CD14-positive monocyte (primary cell): Measurements from ENCODE around the gene FCRL3. TPM values are rescaled to one million over a fixed set of nuclear protein-coding genes. Genes with fewer than 3 reads are reported as not detected.

Source experiments
- DNase-seq, 3 donors: peaks; one replicate each; pipeline ENCODE4 v3.0.0-alpha.2; 2011 to 2022
- H2AFZ ChIP-seq: 2 replicates; pipeline ENCODE4 v1.6.0; 2012; ENCODE audit warnings: mild to moderate bottlenecking, low read depth, low read length, inconsistent platforms; ENCODE audit not compliant: insufficient read depth, poor library complexity, severe bottlenecking
- H3K27ac ChIP-seq, 2 donors: 1 replicate in 1 of 2; 2 replicates in 1 of 2; pipeline ENCODE4 v1.5.1; 2012 to 2013; ENCODE audit warnings: low read length in 2 of 2, control low read depth in 1 of 2, inconsistent platforms in 1 of 2, low read depth in 1 of 2, mild to moderate bottlenecking in 1 of 2
- H3K27me3 ChIP-seq, 2 donors: one replicate each; pipeline versions ENCODE4 v1.6.0 to v1.6.1; 2011 to 2013; ENCODE audit warnings: low read length in 2 of 2; ENCODE audit not compliant: control insufficient read depth in 2 of 2, insufficient read depth in 2 of 2
- H3K36me3 ChIP-seq, 2 donors: replicated peaks in 1 of 2; 1 replicate in 1 of 2; 2 replicates in 1 of 2; pipeline versions ENCODE4 v1.5.1 to v1.6.1; 2012 to 2013; ENCODE audit warnings: low read length in 2 of 2, control low read depth in 1 of 2, inconsistent platforms in 1 of 2, mild to moderate bottlenecking in 1 of 2; ENCODE audit not compliant: insufficient read depth in 2 of 2, control insufficient read depth in 1 of 2
- H3K4me1 ChIP-seq, 2 donors: 1 replicate in 1 of 2; 2 replicates in 1 of 2; pipeline versions ENCODE4 v1.5.1 to v1.6.1; 2012 to 2013; ENCODE audit warnings: low read length in 2 of 2, control low read depth in 1 of 2, inconsistent platforms in 1 of 2, mild to moderate bottlenecking in 1 of 2, moderate library complexity in 1 of 2; ENCODE audit not compliant: insufficient read depth in 2 of 2, control insufficient read depth in 1 of 2
- H3K4me2 ChIP-seq: replicated peaks from 2 replicates; pipeline ENCODE3; 2012; ENCODE audit warnings: low read length, moderate library complexity, mild to moderate bottlenecking; ENCODE audit not compliant: poor library complexity, severe bottlenecking; ENCODE audit errors: extremely low read depth
- H3K4me3 ChIP-seq, 3 experiments: fragments of 200-600 bp in 1 of 3; sonication (generic) in 1 of 3; replicated peaks in 1 of 3; 1 replicate in 2 of 3; 2 replicates in 1 of 3; pipeline ENCODE4 v1.5.1; 2011 to 2013; ENCODE audit warnings: low read length in 3 of 3, mild to moderate bottlenecking in 3 of 3, control low read depth in 2 of 3, low read depth in 2 of 3, inconsistent platforms in 1 of 3, moderate library complexity in 1 of 3
- H3K79me2 ChIP-seq: 2 replicates; pipeline ENCODE4 v1.6.0; 2012; ENCODE audit warnings: mild to moderate bottlenecking, control low read depth, inconsistent platforms, low read length, moderate library complexity; ENCODE audit not compliant: insufficient read depth
- H3K9ac ChIP-seq: 2 replicates; pipeline ENCODE4 v1.6.0; 2017; ENCODE audit warnings: low read length, mild to moderate bottlenecking; ENCODE audit not compliant: insufficient read depth, poor library complexity, severe bottlenecking
- H3K9me3 ChIP-seq, 2 donors: replicated peaks in 1 of 2; 1 replicate in 1 of 2; 2 replicates in 1 of 2; pipeline versions ENCODE4 v1.5.1 to v1.6.1; 2012 to 2013; ENCODE audit warnings: low read length in 2 of 2, control low read depth in 1 of 2; ENCODE audit not compliant: control insufficient read depth in 1 of 2, insufficient read depth in 1 of 2
- H4K20me1 ChIP-seq: 2 replicates; pipeline ENCODE4 v1.6.0; 2012; ENCODE audit warnings: mild to moderate bottlenecking, low read length, control low read depth, moderate library complexity; ENCODE audit not compliant: insufficient read depth
- H3K27ac Mint-ChIP-seq, 7 donors: one replicate each; pipeline ENCODE4 v1.8.0; 2020; ENCODE audit warnings: mild to moderate bottlenecking in 7 of 7, mixed read lengths in 7 of 7, moderate library complexity in 6 of 7, inconsistent platforms in 2 of 7
- H3K27me3 Mint-ChIP-seq, 3 donors: one replicate each; pipeline ENCODE4 v1.8.0; 2021 to 2022; ENCODE audit warnings: low read depth in 3 of 3, mild to moderate bottlenecking in 3 of 3, mixed read lengths in 3 of 3, moderate library complexity in 3 of 3, inconsistent platforms in 1 of 3
- H3K36me3 Mint-ChIP-seq, 2 donors: one replicate each; pipeline ENCODE4 v1.8.0; 2020; ENCODE audit warnings: mixed read lengths in 2 of 2, inconsistent platforms in 1 of 2, mild to moderate bottlenecking in 1 of 2
- H3K4me1 Mint-ChIP-seq: one replicate; pipeline ENCODE4 v1.8.0; 2020; ENCODE audit warnings: mild to moderate bottlenecking, mixed read lengths
- H3K4me3 Mint-ChIP-seq, 2 donors: one replicate each; pipeline ENCODE4 v1.8.0; 2020; ENCODE audit warnings: mild to moderate bottlenecking in 2 of 2, mixed read lengths in 2 of 2, moderate library complexity in 1 of 2
- H3K9me3 Mint-ChIP-seq, 7 donors: one replicate each; pipeline ENCODE4 v1.8.0; 2020 to 2022; ENCODE audit warnings: mixed read lengths in 7 of 7, mild to moderate bottlenecking in 6 of 7, moderate library complexity in 6 of 7, inconsistent platforms in 2 of 7
- WGBS: methylation state at CpG from one replicate; pipeline ENCODE4 v1.1.5; 2013; ENCODE audit warnings: missing lambda C conversion rate; ENCODE audit not compliant: insufficient coverage; 5-methylcytosine and 5-hydroxymethylcytosine counted together
- intact Hi-C, 2 donors: fragments of 100-400 bp; cut with micrococcal nuclease; formaldehyde crosslinking; loops; one replicate each; pipeline versions ENCODE4 v1.15.0 to v1.15.1; 2023
- polyA plus RNA-seq, 3 donors: library from polyadenylated mRNA; depleted of rRNA in 1 of 3; unstranded in 2 of 3; stranded (reverse) in 1 of 3; fragments of 300-500 nt in 2 of 3; fragments of >200 nt in 1 of 3; fragmentation: Illumina TruSeq in 2 of 3; gene quantifications; 1 replicate in 2 of 3; 2 replicates in 1 of 3; pipeline ENCODE4 v1.2.3, GENCODE V29; 2012 to 2021
- TF ChIP-seq, protein P1 (sequence below): fragments of 200-600 bp; IDR thresholded peaks from one replicate; pipeline ENCODE4 v1.8.0; 2022; ENCODE audit warnings: antibody characterized with exemption, mild to moderate bottlenecking

The FCRL3 gene
- polyA plus RNA-seq, 3 donors = 0.09 to 0.42 (median 0.32) TPM

DNA sequence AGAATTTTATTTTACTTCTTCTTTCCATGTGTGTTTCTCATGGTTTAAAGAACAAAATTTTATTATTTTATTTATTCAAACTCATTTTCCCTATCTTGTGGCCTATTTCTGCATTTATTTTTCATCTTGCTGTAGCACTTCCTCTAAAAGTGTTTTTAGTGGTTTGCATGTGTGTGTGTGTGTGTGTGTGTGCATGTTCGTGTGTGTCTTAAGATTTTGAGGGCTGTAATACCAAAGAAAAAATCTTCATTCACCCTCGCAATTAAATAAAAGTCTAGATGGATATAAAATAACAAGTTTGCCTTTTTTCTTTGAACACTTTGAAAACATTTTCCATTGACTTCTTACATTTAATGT is 24.6 kb upstream of the FCRL3 start:
- Mint-ChIP-seq H3K9me3 (peaks cover 12 to 24% (median 20%) of the 10 kb centered on the region in 7 donors), H3K4me1 (peaks cover 19% of the 10 kb centered on the region), H3K36me3 (no peaks in the 10 kb centered on the region), H3K27ac (peak overlapping the region in 4 of 7 donors; percentile 14 to 28 (median 22)), H3K4me3 (no peak overlapping the region), H3K27me3 (peaks cover 3% of the 10 kb centered on the region in 3 donors)
- H4K20me1 ChIP-seq = no peaks in the 10 kb centered on the region
- TF ChIP-seq, protein P1, sequence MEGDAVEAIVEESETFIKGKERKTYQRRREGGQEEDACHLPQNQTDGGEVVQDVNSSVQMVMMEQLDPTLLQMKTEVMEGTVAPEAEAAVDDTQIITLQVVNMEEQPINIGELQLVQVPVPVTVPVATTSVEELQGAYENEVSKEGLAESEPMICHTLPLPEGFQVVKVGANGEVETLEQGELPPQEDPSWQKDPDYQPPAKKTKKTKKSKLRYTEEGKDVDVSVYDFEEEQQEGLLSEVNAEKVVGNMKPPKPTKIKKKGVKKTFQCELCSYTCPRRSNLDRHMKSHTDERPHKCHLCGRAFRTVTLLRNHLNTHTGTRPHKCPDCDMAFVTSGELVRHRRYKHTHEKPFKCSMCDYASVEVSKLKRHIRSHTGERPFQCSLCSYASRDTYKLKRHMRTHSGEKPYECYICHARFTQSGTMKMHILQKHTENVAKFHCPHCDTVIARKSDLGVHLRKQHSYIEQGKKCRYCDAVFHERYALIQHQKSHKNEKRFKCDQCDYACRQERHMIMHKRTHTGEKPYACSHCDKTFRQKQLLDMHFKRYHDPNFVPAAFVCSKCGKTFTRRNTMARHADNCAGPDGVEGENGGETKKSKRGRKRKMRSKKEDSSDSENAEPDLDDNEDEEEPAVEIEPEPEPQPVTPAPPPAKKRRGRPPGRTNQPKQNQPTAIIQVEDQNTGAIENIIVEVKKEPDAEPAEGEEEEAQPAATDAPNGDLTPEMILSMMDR = no peak
- H3K4me1 ChIP-seq = peaks cover 4 to 6% of the 10 kb centered on the region in 2 donors
- H3K27ac ChIP-seq = peak overlapping the region in 1 of 2 donors; percentile 4
- H2AFZ ChIP-seq = no peak overlapping the region
- H3K36me3 ChIP-seq = no peaks in the 10 kb centered on the region
- H3K9ac ChIP-seq = no peak overlapping the region
- H3K27me3 ChIP-seq = no peaks in the 10 kb centered on the region
- peaks cover 10 to 11% of the 10 kb centered on the region in 2 donors for H3K9me3 ChIP-seq
- H3K79me2 ChIP-seq = no peaks in the 10 kb centered on the region
- no peak overlapping the region for H3K4me3 ChIP-seq
- no peak overlapping the region for H3K4me2 ChIP-seq
- peak; percentile 13 to 44 (median 33) for DNase-seq
- WGBS = no CpG with 5 or more reads among the region's 2 CpGs
- intact Hi-C loops = no loop called here

DNA sequence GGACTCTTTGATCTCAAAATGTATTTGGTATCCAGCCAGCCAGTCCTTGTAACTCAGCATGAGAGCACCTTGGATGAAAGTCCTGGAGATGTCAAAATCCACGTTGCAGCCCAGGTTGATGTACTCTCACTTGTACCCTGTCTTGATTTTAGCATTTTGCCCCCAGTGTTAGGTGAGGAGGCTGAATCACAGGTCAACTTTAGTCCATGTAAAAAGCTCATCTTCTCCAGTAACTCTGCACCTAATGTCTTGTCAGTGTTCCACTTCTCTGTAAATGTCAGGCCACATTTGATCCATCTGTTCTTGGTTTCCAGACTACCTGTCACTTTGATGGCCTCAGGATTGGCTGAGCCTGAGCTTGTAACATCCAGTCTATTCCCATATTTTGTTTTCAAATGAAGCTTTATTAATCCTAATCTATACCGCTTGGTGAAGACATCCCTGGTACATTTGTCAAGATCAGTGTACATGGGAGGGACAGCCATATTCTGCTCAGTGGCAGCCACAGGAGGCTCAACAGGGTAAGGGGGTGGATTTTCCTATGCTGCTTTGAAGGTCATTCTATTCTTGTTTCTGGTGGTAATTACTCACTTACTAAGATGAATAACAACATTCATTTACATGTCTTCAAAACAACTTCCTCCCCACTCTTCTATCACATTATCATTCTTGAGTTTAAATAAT is 24.1 kb upstream of the FCRL3 start:
- no peaks in the 10 kb centered on the region for H3K36me3 ChIP-seq
- peak in 1 of 3 donors; percentile 8 for DNase-seq
- Mint-ChIP-seq H3K36me3 (no peaks in the 10 kb centered on the region), H3K27ac (peak overlapping the region in 1 of 7 donors; percentile 79), H3K4me3 (no peak overlapping the region), H3K9me3 (peaks cover 12 to 24% (median 20%) of the 10 kb centered on the region in 7 donors), H3K27me3 (peaks cover 3% of the 10 kb centered on the region in 3 donors), H3K4me1 (peaks cover 19% of the 10 kb centered on the region)
- peaks cover 10 to 11% of the 10 kb centered on the region in 2 donors for H3K9me3 ChIP-seq
- intact Hi-C loops = no loop called here
- H2AFZ ChIP-seq = no peak overlapping the region
- H3K27ac ChIP-seq = peak overlapping the region in 1 of 2 donors; percentile 4
- no peak overlapping the region for H3K4me2 ChIP-seq
- peaks cover 4 to 6% of the 10 kb centered on the region in 2 donors for H3K4me1 ChIP-seq
- TF ChIP-seq, protein P1 = no peak
- WGBS = no CpG with 5 or more reads among the region's 2 CpGs
- no peaks in the 10 kb centered on the region for H3K79me2 ChIP-seq
- H3K4me3 ChIP-seq = no peak overlapping the region
- no peaks in the 10 kb centered on the region for H4K20me1 ChIP-seq
- H3K9ac ChIP-seq = no peak overlapping the region
- H3K27me3 ChIP-seq = no peaks in the 10 kb centered on the region
